NCI-H345 (cell line): ENCODE measurements around the gene SCYL3.
A peak's percentile ranks its signal among the peaks of the same experiment; 100 is the strongest.
"Not testable (repeated sequence)": the region's sequence is repeated elsewhere in the genome, so short reads cannot be mapped to it uniquely, and the experiment has no call there.

ENCODE experiments used
- DNase-seq: peaks from one replicate; lab custom pipeline; 2025; lab: John Stamatoyannopoulos, UW

Gene SCYL3

GRCh38 chr1:169893645-169894423, at the start of gene SCYL3:
Gene SCYL3, minus strand, starts transcription at chr1:169893896. Its CDS starts 5,056 bp downstream, at chr1:169888840.
- DNase-seq = peak; percentile 98

- DNase-seq = no peak
Observed at GRCh38 chr1:169941982-169942830, 48.5 kb upstream of the SCYL3 start.

- no peak for DNase-seq
Observed at GRCh38 chr1:169933984-169934725, 40.5 kb upstream of the SCYL3 start.

- DNase-seq = no peak
Observed at GRCh38 chr1:169931795-169932231, 38.1 kb upstream of the SCYL3 start.

- no peak for DNase-seq
Observed at GRCh38 chr1:169929210-169929526, 35.5 kb upstream of the SCYL3 start.

- DNase-seq = peak; percentile 36
Observed at GRCh38 chr1:169928438-169929209, 34.9 kb upstream of the SCYL3 start.

- no peak for DNase-seq
Observed at GRCh38 chr1:169925505-169926482, 32.1 kb upstream of the SCYL3 start.

- DNase-seq = no peak
Observed at GRCh38 chr1:169924829-169925228, 31.1 kb upstream of the SCYL3 start.

- DNase-seq = no peak
Observed at GRCh38 chr1:169924063-169924462, 30.4 kb upstream of the SCYL3 start.

- DNase-seq = no peak
Observed at GRCh38 chr1:169921080-169921479, 27.4 kb upstream of the SCYL3 start.

- no peak for DNase-seq
Observed at GRCh38 chr1:169918927-169919326, 25.2 kb upstream of the SCYL3 start.

- not testable (repeated sequence) for DNase-seq
Observed at GRCh38 chr1:169918220-169918619, 24.5 kb upstream of the SCYL3 start.

- no peak for DNase-seq
Observed at GRCh38 chr1:169915150-169915549, 21.5 kb upstream of the SCYL3 start.

GRCh38 chr1:169914531-169914930, 20.8 kb upstream of the SCYL3 start:
- no peak for DNase-seq

- DNase-seq = no peak
Observed at GRCh38 chr1:169909499-169909898, 15.8 kb upstream of the SCYL3 start.

GRCh38 chr1:169906938-169907337, 13.2 kb upstream of the SCYL3 start:
- DNase-seq = no peak

GRCh38 chr1:169904834-169905233, 11.1 kb upstream of the SCYL3 start:
- no peak for DNase-seq

GRCh38 chr1:169902751-169903150, 9.1 kb upstream of the SCYL3 start:
- DNase-seq = no peak

- DNase-seq = no peak
Observed at GRCh38 chr1:169901115-169901514, 7.4 kb upstream of the SCYL3 start.

GRCh38 chr1:169900571-169900970, 6.9 kb upstream of the SCYL3 start:
- no peak for DNase-seq
